Activated B cell treated with CpG ODN at 0.5 μM for 24 hours (primary cell): ENCODE results near the gene BLCAP. TPM values are rescaled to one million over a fixed set of nuclear protein-coding genes. Genes with fewer than 3 reads are reported as not detected.

Source experiments
- ATAC-seq: fragments of 200-7000 bp; cut with Tn5 transposase; one replicate; pipeline ENCODE4 v1.10.0; 2021; ENCODE audit warnings: low read depth, mild to moderate bottlenecking, moderate library complexity
- CTCF ChIA-PET: fragments of 350-600 bp; sonication (Branson Sonifier 250); formaldehyde crosslinking; loops from one replicate; lab custom pipeline; 2021; ENCODE audit warnings: antibody characterized with exemption; lab: Charles Lee
- POLR2A ChIA-PET: fragments of 350-600 bp; sonication (Branson Sonifier 250); formaldehyde crosslinking; loops from one replicate; lab custom pipeline; 2021; ENCODE audit warnings: antibody characterized with exemption; lab: Charles Lee
- DNase-seq: peaks from one replicate; pipeline ENCODE4 v3.0.0; 2022
- H3K27ac Mint-ChIP-seq: one replicate; pipeline ENCODE4 v1.8.0; 2020; ENCODE audit warnings: mixed read lengths
- H3K27me3 Mint-ChIP-seq: one replicate; pipeline ENCODE4 v1.8.0; 2021; ENCODE audit warnings: mixed read lengths
- H3K36me3 Mint-ChIP-seq: one replicate; pipeline ENCODE4 v1.8.0; 2021; ENCODE audit warnings: low read depth, mixed read lengths
- H3K4me1 Mint-ChIP-seq: one replicate; pipeline ENCODE4 v1.8.0; 2021; ENCODE audit warnings: mixed read lengths
- H3K4me3 Mint-ChIP-seq: one replicate; pipeline ENCODE4 v1.8.0; 2020; ENCODE audit warnings: mild to moderate bottlenecking, mixed read lengths
- H3K9me3 Mint-ChIP-seq: one replicate; pipeline ENCODE4 v1.8.0; 2020; ENCODE audit warnings: mixed read lengths
- CTCF ChIP-seq: fragments of 200-600 bp; IDR thresholded peaks from one replicate; pipeline ENCODE4 v1.8.0; 2022; ENCODE audit warnings: antibody characterized with exemption, mild to moderate bottlenecking
- intact Hi-C: fragments of 100-400 bp; cut with micrococcal nuclease; formaldehyde crosslinking; loops from one replicate; pipeline ENCODE4 v1.15.1; 2024
- total RNA-seq: library from RNA; stranded (reverse); gene quantifications from 2 replicates; pipeline ENCODE4 v1.2.3, GENCODE V29; 2022

Gene BLCAP
- total RNA-seq, 1 donor from 2014 or later = 78.0 TPM

GRCh38 chr20:37562695-37563480, 35.2 kb upstream of the BLCAP start:
- CTCF ChIA-PET = interaction anchor here (5.3 kb wide), 1 partner anchor 430 kb away, joined by 57 read pairs; no protein-coding TSS in a partner anchor
- Mint-ChIP-seq H3K4me1 (peaks cover 4% of the 10 kb centered on the region), H3K36me3 (no peaks in the 10 kb centered on the region), H3K9me3 (no peaks in the 10 kb centered on the region), H3K27me3 (peaks cover 25% of the 10 kb centered on the region), H3K4me3 (no peak overlapping the region), H3K27ac (no peak overlapping the region)
- intact Hi-C loops = loop anchor here (5.0 kb wide), 2 partner anchors 339 to 494 kb away; partner anchors contain the start of gene VSTM2L
- DNase-seq (no peak), ATAC-seq (no peak)
- POLR2A ChIA-PET = no interaction called here
- no peak for TF ChIP-seq CTCF

- no peak for TF ChIP-seq CTCF
- no peaks in the 10 kb centered on the region for H3K36me3 Mint-ChIP-seq
- no peaks in the 10 kb centered on the region for H3K4me1 Mint-ChIP-seq
- no peak overlapping the region for H3K4me3 Mint-ChIP-seq
- no peak for DNase-seq
- ATAC-seq = no peak
- ChIA-PET CTCF (interaction anchor here (0.8 kb wide), 1 partner anchor 663 kb away, joined by 3 read pairs; no protein-coding TSS in a partner anchor), POLR2A (interaction anchor here (0.6 kb wide), 1 partner anchor 69 kb away, joined by 4 read pairs; no protein-coding TSS in a partner anchor)
- no peak overlapping the region for H3K27ac Mint-ChIP-seq
- no peaks in the 10 kb centered on the region for H3K9me3 Mint-ChIP-seq
- peaks cover 28% of the 10 kb centered on the region for H3K27me3 Mint-ChIP-seq
- intact Hi-C loops = loop anchor here (5.0 kb wide), 2 partner anchors 342 to 497 kb away; partner anchors contain the start of gene VSTM2L
These were observed 33.0 kb upstream of the BLCAP start for GRCh38 chr20:37560629-37561028.

GRCh38 chr20:37559312-37560027, 31.8 kb upstream of the BLCAP start:
- Mint-ChIP-seq H3K27me3 (peaks cover 28% of the 10 kb centered on the region), H3K36me3 (no peaks in the 10 kb centered on the region), H3K27ac (no peak overlapping the region), H3K9me3 (no peaks in the 10 kb centered on the region), H3K4me3 (no peak overlapping the region), H3K4me1 (no peaks in the 10 kb centered on the region)
- POLR2A ChIA-PET = no interaction called here
- CTCF ChIA-PET = no interaction called here
- ATAC-seq (no peak), DNase-seq (no peak)
- no peak for TF ChIP-seq CTCF
- intact Hi-C loops = loop anchor here (5.0 kb wide), 2 partner anchors 343 to 498 kb away; partner anchors contain the start of gene VSTM2L

- no peak for TF ChIP-seq CTCF
- no peak overlapping the region for H3K27ac Mint-ChIP-seq
- ChIA-PET POLR2A (no interaction called here), CTCF (no interaction called here)
- no peak for DNase-seq
- H3K27me3 Mint-ChIP-seq = peaks cover 29% of the 10 kb centered on the region
- no peak overlapping the region for H3K4me3 Mint-ChIP-seq
- intact Hi-C loops = no loop called here
- ATAC-seq = no peak
- H3K4me1 Mint-ChIP-seq = no peaks in the 10 kb centered on the region
- H3K9me3 Mint-ChIP-seq = no peaks in the 10 kb centered on the region
- H3K36me3 Mint-ChIP-seq = no peaks in the 10 kb centered on the region
These were observed 31.1 kb upstream of the BLCAP start for GRCh38 chr20:37558779-37559178.

- intact Hi-C loops = no loop called here
- DNase-seq (no peak), ATAC-seq (no peak)
- POLR2A ChIA-PET = no interaction called here
- no peak for TF ChIP-seq CTCF
- no peak overlapping the region for H3K4me3 Mint-ChIP-seq
- H3K4me1 Mint-ChIP-seq = no peaks in the 10 kb centered on the region
- H3K27ac Mint-ChIP-seq = no peak overlapping the region
- no peaks in the 10 kb centered on the region for H3K36me3 Mint-ChIP-seq
- CTCF ChIA-PET = no interaction called here
- H3K9me3 Mint-ChIP-seq = no peaks in the 10 kb centered on the region
- peaks cover 25% of the 10 kb centered on the region for H3K27me3 Mint-ChIP-seq
These were observed 30.6 kb upstream of the BLCAP start for GRCh38 chr20:37558306-37558705.
